Hepatocyte (in vitro differentiated cells): ENCODE measurements around the gene CIC. TPM values are rescaled to one million over a fixed set of nuclear protein-coding genes. Genes with fewer than 3 reads are reported as not detected.

Experiments used
- DNase-seq: peaks from one replicate; pipeline ENCODE4 v3.0.0-alpha.2; 2016; ENCODE audit warnings: low spot score
- H2AFZ ChIP-seq: fragments of 200-600 bp; sonication (generic); 2 replicates; pipeline ENCODE4 v1.6.0; 2016; ENCODE audit warnings: antibody characterized with exemption, mild to moderate bottlenecking
- H3K27ac ChIP-seq: fragments of 200-600 bp; sonication (generic); 2 replicates; pipeline ENCODE4 v1.5.1; 2016; ENCODE audit warnings: mild to moderate bottlenecking
- H3K27me3 ChIP-seq: fragments of 200-600 bp; sonication (generic); 2 replicates; pipeline ENCODE4 v1.6.1; 2016
- H3K36me3 ChIP-seq: fragments of 200-600 bp; sonication (generic); replicated peaks from 2 replicates; pipeline ENCODE4 v1.5.1; 2016; ENCODE audit warnings: low read depth; ENCODE audit not compliant: insufficient read depth
- H3K4me1 ChIP-seq: fragments of 200-600 bp; sonication (generic); 2 replicates; pipeline ENCODE4 v1.5.1; 2016; ENCODE audit warnings: mild to moderate bottlenecking, moderate library complexity; ENCODE audit not compliant: insufficient read depth
- H3K4me2 ChIP-seq: fragments of 200-600 bp; sonication (generic); 2 replicates; pipeline ENCODE4 v1.6.0; 2016
- H3K4me3 ChIP-seq: fragments of 200-600 bp; sonication (generic); 2 replicates; pipeline ENCODE4 v1.5.1; 2016; ENCODE audit warnings: mild to moderate bottlenecking
- H3K79me2 ChIP-seq: fragments of 200-600 bp; sonication (generic); 2 replicates; pipeline ENCODE4 v1.6.0; 2017; ENCODE audit warnings: mild to moderate bottlenecking
- H3K9me2 ChIP-seq: fragments of 200-600 bp; sonication (generic); replicated peaks from 2 replicates; pipeline ENCODE4 v1.6.0; 2017; ENCODE audit warnings: mild to moderate bottlenecking; ENCODE audit not compliant: insufficient read depth
- H3K9me3 ChIP-seq: fragments of 200-600 bp; sonication (generic); 2 replicates; pipeline ENCODE4 v1.5.1; 2016; ENCODE audit warnings: low read depth, mild to moderate bottlenecking
- H4K20me1 ChIP-seq: fragments of 200-600 bp; sonication (generic); 2 replicates; pipeline ENCODE4 v1.6.0; 2016; ENCODE audit warnings: mild to moderate bottlenecking; ENCODE audit not compliant: insufficient read depth, poor library complexity, severe bottlenecking
- CTCF ChIP-seq: fragments of 200-600 bp; sonication (generic); IDR thresholded peaks from 2 replicates; pipeline ENCODE4 v1.5.1; 2016; ENCODE audit warnings: antibody characterized with exemption, mild to moderate bottlenecking; ENCODE audit not compliant: poor library complexity
- EZH2 ChIP-seq: fragments of 200-600 bp; sonication (generic); IDR thresholded peaks from 2 replicates; pipeline ENCODE4 v1.6.1; 2016; ENCODE audit warnings: antibody characterized with exemption, mild to moderate bottlenecking, borderline replicate concordance
- EZH2phosphoT487 ChIP-seq: fragments of 200-600 bp; sonication (generic); IDR thresholded peaks from one replicate; pipeline ENCODE4 v1.6.1; 2018; ENCODE audit warnings: antibody characterized with exemption, mild to moderate bottlenecking, low read depth, moderate library complexity; ENCODE audit not compliant: unreplicated experiment, severe bottlenecking
- WGBS: methylation state at CpG from one replicate; pipeline ENCODE4 v1.1.6; 2016; ENCODE audit warnings: low lambda C conversion rate; ENCODE audit errors: missing lambda C conversion rate; 5-methylcytosine and 5-hydroxymethylcytosine counted together
- polyA plus RNA-seq: library from polyadenylated mRNA; unstranded; fragments of >200 nt; fragmentation: Nextera tagmentation; extraction: Ambion mirVana; gene quantifications from 2 replicates; pipeline ENCODE4 v1.2.1, GENCODE V29; 2016
- total RNA-seq: library from RNA; depleted of rRNA; stranded (reverse); fragments of >200 nt; gene quantifications from 2 replicates; pipeline ENCODE4 v1.2.3, GENCODE V29; 2014

Gene CIC
- total and polyA plus RNA-seq, 2 experiments from 2014 or later: 17.4 to 23.2 TPM

- no peak overlapping the region for H3K27ac ChIP-seq
- H3K4me2 ChIP-seq: no peak overlapping the region
- no peak overlapping the region for H2AFZ ChIP-seq
- no peak for DNase-seq
- no peak for TF ChIP-seq CTCF
- no peak for TF ChIP-seq EZH2
- TF ChIP-seq EZH2phosphoT487: no peak
- no peaks in the 10 kb centered on the region for H3K27me3 ChIP-seq
- H3K9me2 ChIP-seq: no peaks in the 10 kb centered on the region
- peaks cover 7% of the 10 kb centered on the region for H4K20me1 ChIP-seq
- WGBS: 90% methylated on average over 18 of the region's 24 CpGs
- no peaks in the 10 kb centered on the region for H3K79me2 ChIP-seq
- no peaks in the 10 kb centered on the region for H3K9me3 ChIP-seq
- H3K4me3 ChIP-seq: no peak overlapping the region
- H3K36me3 ChIP-seq: no peaks in the 10 kb centered on the region
- H3K4me1 ChIP-seq: no peaks in the 10 kb centered on the region
Measured at GRCh38 chr19:42294471-42295137, 25.6 kb downstream of the CIC start.

- H3K9me3 ChIP-seq: no peaks in the 10 kb centered on the region
- no peaks in the 10 kb centered on the region for H3K27me3 ChIP-seq
- no peak overlapping the region for H2AFZ ChIP-seq
- TF ChIP-seq EZH2 (no peak), CTCF (no peak), EZH2phosphoT487 (no peak)
- H3K36me3 ChIP-seq: no peaks in the 10 kb centered on the region
- peaks cover 7% of the 10 kb centered on the region for H4K20me1 ChIP-seq
- WGBS: 87% methylated on average over 5 of the region's 5 CpGs
- H3K4me1 ChIP-seq: no peaks in the 10 kb centered on the region
- no peak overlapping the region for H3K27ac ChIP-seq
- peaks cover 7% of the 10 kb centered on the region for H3K79me2 ChIP-seq
- no peak overlapping the region for H3K4me3 ChIP-seq
- no peak for DNase-seq
- no peaks in the 10 kb centered on the region for H3K9me2 ChIP-seq
- no peak overlapping the region for H3K4me2 ChIP-seq
Measured at GRCh38 chr19:42295342-42295741, 26.3 kb downstream of the CIC start.

GRCh38 chr19:42295831-42296525 is 26.9 kb downstream of the CIC start:
- H2AFZ ChIP-seq: no peak overlapping the region
- H3K27me3 ChIP-seq: no peaks in the 10 kb centered on the region
- H3K79me2 ChIP-seq: peaks cover 13% of the 10 kb centered on the region
- no peaks in the 10 kb centered on the region for H3K36me3 ChIP-seq
- DNase-seq: peak; percentile 87
- H4K20me1 ChIP-seq: peaks cover 7% of the 10 kb centered on the region
- 82% methylated on average over 6 of the region's 6 CpGs for WGBS
- H3K27ac ChIP-seq: no peak overlapping the region
- TF ChIP-seq EZH2phosphoT487 (no peak), CTCF (peak; percentile 77), EZH2 (no peak)
- H3K4me1 ChIP-seq: peaks cover 2% of the 10 kb centered on the region
- no peak overlapping the region for H3K4me2 ChIP-seq
- no peaks in the 10 kb centered on the region for H3K9me2 ChIP-seq
- no peaks in the 10 kb centered on the region for H3K9me3 ChIP-seq
- no peak overlapping the region for H3K4me3 ChIP-seq
